Ascending aorta (tissue), 2 donors: ENCODE data around the gene DPEP2NB. TPM values are rescaled to one million over a fixed set of nuclear protein-coding genes. Genes with fewer than 3 reads are reported as not detected.
A peak's percentile ranks its signal among the peaks of the same experiment; 100 is the strongest.

Source experiments
- DNase-seq, 2 donors: peaks; one replicate each; pipeline ENCODE4 v3.0.0-alpha.2; 2019; ENCODE audit warnings: low spot score in 2 of 2
- H3K27ac ChIP-seq, 2 donors: fragments of 200-600 bp; sonication (generic); one replicate each; pipeline ENCODE4 v1.5.1; 2016 to 2017; ENCODE audit warnings: mild to moderate bottlenecking in 1 of 2
- H3K27me3 ChIP-seq: fragments of 200-600 bp; sonication (generic); one replicate; pipeline ENCODE4 v1.5.1; 2017
- H3K36me3 ChIP-seq, 2 donors: fragments of 200-600 bp; sonication (generic); one replicate each; pipeline ENCODE4 v1.5.1; 2016
- H3K4me1 ChIP-seq, 2 donors: fragments of 200-600 bp; sonication (generic); one replicate each; pipeline ENCODE4 v1.5.1; 2016 to 2017; ENCODE audit warnings: mild to moderate bottlenecking in 1 of 2
- H3K4me3 ChIP-seq, 2 donors: fragments of 200-600 bp; sonication (generic); one replicate each; pipeline ENCODE4 v1.5.1; 2016 to 2017; ENCODE audit warnings: mild to moderate bottlenecking in 1 of 2
- H3K9me3 ChIP-seq, 2 donors: fragments of 200-600 bp; sonication (generic); one replicate each; pipeline ENCODE4 v1.5.1; 2016
- intact Hi-C: fragments of 100-400 bp; cut with DNase I; formaldehyde crosslinking; loops from one replicate; pipeline ENCODE4 v1.15.1; 2023
- total RNA-seq: library from RNA; depleted of rRNA; stranded (reverse); fragments of >200 nt; gene quantifications from one replicate; pipeline ENCODE4 v1.1.0, GENCODE V29; 2016
- TF ChIP-seq, protein P1 (sequence below), 3 experiments: fragments of 200-600 bp in 2 of 3; fragments of 450-650 bp in 1 of 3; sonication (generic) in 2 of 3; IDR thresholded peaks; one replicate each; pipeline ENCODE4 v1.5.1; 2016 to 2019; ENCODE audit warnings: antibody characterized with exemption in 3 of 3, mild to moderate bottlenecking in 1 of 3, moderate library complexity in 1 of 3

DPEP2NB gene, protein sequence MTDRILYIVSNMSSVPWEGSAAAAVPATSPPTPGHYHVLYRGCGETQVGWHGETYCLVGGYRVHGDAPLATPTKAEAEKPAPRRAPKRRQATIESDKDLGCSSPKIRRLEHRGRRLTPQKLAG
- total RNA-seq, result not detected

DNA sequence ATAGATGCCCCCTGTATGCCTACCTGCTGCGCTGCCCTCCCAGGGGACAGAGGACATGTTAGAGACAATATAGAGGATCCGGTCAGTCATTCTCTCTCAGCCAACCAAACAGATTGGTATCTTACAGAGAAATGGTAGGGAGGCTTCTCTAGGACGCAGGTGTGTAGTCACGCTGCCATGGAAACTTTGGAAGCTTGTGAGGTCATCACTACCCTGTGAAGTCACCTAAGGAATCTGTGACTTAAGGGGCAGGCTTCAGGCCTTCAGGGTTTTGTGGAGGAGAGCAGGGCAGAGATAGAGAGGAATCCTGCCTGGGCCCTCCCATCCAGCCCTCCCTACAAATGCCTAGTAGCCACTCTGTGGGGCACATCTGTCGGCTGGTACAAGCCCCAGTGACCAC lies at the start of gene DPEP2NB:
Gene DPEP2NB (minus strand): TSS at position 231 of the 400 bp plus-strand sequence. CDS start 141 bp downstream, at position 90.
- Histone ChIP-seq H3K36me3 (no peaks in the 10 kb centered on the region), H3K27me3 (no peaks in the 10 kb centered on the region), H3K9me3 (no peaks in the 10 kb centered on the region), H3K4me1 (no peaks in the 10 kb centered on the region), H3K27ac (no peak within 1 kb of the TSS), H3K4me3 (no peak within 1 kb of the TSS)
- intact Hi-C loops, result no loop called here
- DNase-seq, result no peak
- TF ChIP-seq, protein P1, sequence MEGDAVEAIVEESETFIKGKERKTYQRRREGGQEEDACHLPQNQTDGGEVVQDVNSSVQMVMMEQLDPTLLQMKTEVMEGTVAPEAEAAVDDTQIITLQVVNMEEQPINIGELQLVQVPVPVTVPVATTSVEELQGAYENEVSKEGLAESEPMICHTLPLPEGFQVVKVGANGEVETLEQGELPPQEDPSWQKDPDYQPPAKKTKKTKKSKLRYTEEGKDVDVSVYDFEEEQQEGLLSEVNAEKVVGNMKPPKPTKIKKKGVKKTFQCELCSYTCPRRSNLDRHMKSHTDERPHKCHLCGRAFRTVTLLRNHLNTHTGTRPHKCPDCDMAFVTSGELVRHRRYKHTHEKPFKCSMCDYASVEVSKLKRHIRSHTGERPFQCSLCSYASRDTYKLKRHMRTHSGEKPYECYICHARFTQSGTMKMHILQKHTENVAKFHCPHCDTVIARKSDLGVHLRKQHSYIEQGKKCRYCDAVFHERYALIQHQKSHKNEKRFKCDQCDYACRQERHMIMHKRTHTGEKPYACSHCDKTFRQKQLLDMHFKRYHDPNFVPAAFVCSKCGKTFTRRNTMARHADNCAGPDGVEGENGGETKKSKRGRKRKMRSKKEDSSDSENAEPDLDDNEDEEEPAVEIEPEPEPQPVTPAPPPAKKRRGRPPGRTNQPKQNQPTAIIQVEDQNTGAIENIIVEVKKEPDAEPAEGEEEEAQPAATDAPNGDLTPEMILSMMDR (IDR thresholded peaks at IDR 0.05), result no peak

DNA sequence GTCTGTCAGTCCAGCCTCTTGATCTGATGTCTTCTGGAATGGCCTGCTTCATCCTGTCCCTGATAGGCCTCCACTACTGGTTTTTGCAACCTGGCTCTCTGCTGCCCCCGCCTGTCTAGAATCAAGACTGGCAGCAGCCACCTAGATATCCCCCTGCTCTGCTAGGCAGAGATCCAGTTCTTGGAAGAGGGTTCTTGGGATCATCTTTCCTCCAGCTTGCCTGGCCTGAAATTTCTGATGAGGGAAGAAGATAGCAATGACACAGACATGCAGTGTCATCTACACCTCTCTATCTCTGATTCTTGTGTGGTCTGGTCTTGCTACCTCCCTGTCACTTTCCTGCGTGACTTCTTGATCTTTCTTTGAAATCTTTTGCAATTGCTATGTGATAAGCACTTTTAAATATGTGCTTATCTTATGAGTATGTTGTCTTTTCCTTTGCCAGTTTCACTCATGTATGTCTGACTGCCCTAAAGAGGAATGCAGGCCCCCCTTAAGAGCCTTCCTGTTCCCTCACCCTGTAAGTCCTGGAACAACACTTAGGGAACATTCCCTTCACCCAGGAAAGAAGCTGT lies 49.2 kb upstream of the DPEP2NB start:
- peak in 1 of 2 donors; percentile 85 for DNase-seq
- Histone ChIP-seq H3K4me3 (no peak overlapping the region), H3K27ac (peak overlapping the region; percentile 90 to 93), H3K9me3 (no peaks in the 10 kb centered on the region), H3K4me1 (peaks cover 11 to 26% of the 10 kb centered on the region in 2 donors), H3K27me3 (no peaks in the 10 kb centered on the region), H3K36me3 (peaks cover 0 to under 1% of the 10 kb centered on the region in 2 donors)
- TF ChIP-seq, protein P1 (IDR thresholded peaks at IDR 0.05), result peak; percentile 56 to 69 (median 64)
- intact Hi-C loops, result loop anchor here (1.0 kb wide), 1 partner anchor 19 kb away; no protein-coding TSS in a partner anchor

DNA sequence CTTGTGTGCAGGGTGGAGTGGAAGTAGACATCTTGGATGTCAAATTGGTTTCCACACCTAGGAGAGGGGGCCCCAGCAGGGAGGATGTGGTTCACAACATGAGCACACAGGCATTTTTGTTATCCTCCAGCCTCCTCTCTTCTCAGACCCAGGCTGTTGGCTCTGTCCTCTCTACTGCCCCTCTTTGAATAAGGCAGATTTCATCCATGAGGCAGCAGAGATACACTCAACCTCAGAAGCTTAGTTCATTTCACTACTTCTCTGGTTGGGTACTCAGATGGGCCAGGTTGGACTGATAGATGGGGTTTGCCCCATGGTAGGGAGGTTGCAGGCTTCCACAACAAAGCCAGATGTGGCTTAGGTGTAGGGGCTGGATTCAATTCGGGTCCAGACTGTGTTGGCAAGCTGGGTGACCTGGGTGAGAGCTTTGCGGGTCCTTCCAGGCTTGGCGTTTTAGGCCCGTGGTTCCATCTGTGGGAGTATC lies 47.2 kb upstream of the DPEP2NB start:
- H3K4me1 ChIP-seq, result peaks cover 11 to 26% of the 10 kb centered on the region in 2 donors
- H3K36me3 ChIP-seq, result no peaks in the 10 kb centered on the region
- peak in 1 of 2 donors; percentile 50 for DNase-seq
- H3K27me3 ChIP-seq, result no peaks in the 10 kb centered on the region
- intact Hi-C loops, result no loop called here
- no peak overlapping the region for H3K4me3 ChIP-seq
- H3K27ac ChIP-seq, result peak overlapping the region in 1 of 2 donors; percentile 93
- no peaks in the 10 kb centered on the region for H3K9me3 ChIP-seq
- TF ChIP-seq, protein P1 (IDR thresholded peaks at IDR 0.05), result no peak

DNA sequence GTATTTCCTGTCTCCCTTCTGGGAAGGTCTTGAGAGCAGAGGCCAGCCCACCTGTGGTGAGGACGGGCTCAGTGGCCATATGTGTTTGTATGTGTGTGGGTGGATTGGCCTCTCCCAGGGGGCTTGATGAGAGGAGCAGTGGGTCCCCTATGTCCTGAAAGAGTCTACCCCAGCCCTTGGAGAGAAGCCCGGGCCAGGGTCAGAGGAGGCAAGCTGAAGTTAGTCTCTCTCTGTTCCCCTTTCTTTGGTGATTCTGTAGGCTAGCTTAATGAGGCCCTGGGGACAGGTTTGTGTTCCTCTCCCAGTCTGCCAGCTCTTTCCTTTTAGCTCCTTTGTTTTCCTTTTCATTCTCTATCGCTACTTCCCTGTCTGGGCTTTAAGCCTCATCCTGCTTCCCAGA lies 45.7 kb upstream of the DPEP2NB start:
- intact Hi-C loops, result no loop called here
- DNase-seq, result no peak
- no peaks in the 10 kb centered on the region for H3K36me3 ChIP-seq

DNA sequence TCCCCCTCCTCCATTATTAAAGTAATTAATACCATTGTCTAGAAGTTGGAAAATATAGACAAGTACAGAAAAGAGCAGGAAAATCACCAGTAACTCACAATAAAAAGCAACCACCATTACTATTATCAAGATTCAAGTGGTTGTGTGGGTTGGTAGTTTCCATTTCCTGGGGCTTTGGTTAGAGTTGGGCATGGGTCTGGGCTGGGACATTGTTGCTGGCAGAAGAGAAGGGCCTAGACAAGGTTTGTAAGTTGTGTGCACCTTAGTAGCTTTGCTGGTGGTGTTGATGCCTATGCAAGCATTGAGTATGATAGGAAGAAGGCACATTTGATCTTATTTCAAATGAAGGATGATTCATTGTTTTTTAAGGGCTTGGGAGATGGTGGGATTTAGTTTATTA lies 44.1 kb upstream of the DPEP2NB start:
- H3K27ac ChIP-seq, result no peak overlapping the region
- H3K27me3 ChIP-seq, result no peaks in the 10 kb centered on the region
- no peaks in the 10 kb centered on the region for H3K9me3 ChIP-seq
- no peaks in the 10 kb centered on the region for H3K36me3 ChIP-seq
- TF ChIP-seq, protein P1 (IDR thresholded peaks at IDR 0.05), result no peak
- no peak overlapping the region for H3K4me3 ChIP-seq
- intact Hi-C loops, result no loop called here
- peaks cover 0 to 9% of the 10 kb centered on the region in 2 donors for H3K4me1 ChIP-seq
- DNase-seq, result no peak

More for the DNA sequence above, 45.7 kb upstream of the DPEP2NB start:
- Histone ChIP-seq H3K27me3 (no peaks in the 10 kb centered on the region), H3K4me1 (peaks cover 11 to 25% of the 10 kb centered on the region in 2 donors), H3K27ac (no peak overlapping the region), H3K9me3 (no peaks in the 10 kb centered on the region), H3K4me3 (no peak overlapping the region)
- TF ChIP-seq, protein P1 (IDR thresholded peaks at IDR 0.05), result no peak
